Ishikawa (cell line): Measurements from ENCODE around the gene PLD2.

Experiments used
- CEBPB ChIP-seq: IDR thresholded peaks from 2 replicates; pipeline ENCODE4 v1.6.1; 2012
- CREB1 ChIP-seq: IDR thresholded peaks from 2 replicates; pipeline ENCODE4 v1.6.1; 2012; ENCODE audit warnings: low read depth
- EGR1 ChIP-seq: IDR thresholded peaks from 2 replicates; pipeline ENCODE4 v1.6.1; 2012
- EP300 ChIP-seq: IDR thresholded peaks from 2 replicates; pipeline ENCODE4 v1.6.1; 2012; ENCODE audit warnings: borderline replicate concordance
- FOXM1 ChIP-seq: IDR thresholded peaks from 2 replicates; pipeline ENCODE4 v1.6.1; 2012; ENCODE audit warnings: low read depth, borderline replicate concordance
- MAX ChIP-seq: IDR thresholded peaks from 2 replicates; pipeline ENCODE4 v1.6.1; 2012
- NFIC ChIP-seq: IDR thresholded peaks from 2 replicates; pipeline ENCODE4 v1.6.1; 2012
- RAD21 ChIP-seq: IDR thresholded peaks from 2 replicates; pipeline ENCODE4 v1.6.1; 2012; ENCODE audit warnings: low read depth
- REST ChIP-seq: IDR thresholded peaks from 2 replicates; pipeline ENCODE4 v1.6.1; 2012; ENCODE audit warnings: low read depth, mild to moderate bottlenecking
- TAF1 ChIP-seq: IDR thresholded peaks from 2 replicates; pipeline ENCODE4 v1.6.1; 2012; ENCODE audit warnings: low read depth, mild to moderate bottlenecking
- TCF12 ChIP-seq: IDR thresholded peaks from 2 replicates; pipeline ENCODE4 v1.6.1; 2012; ENCODE audit warnings: low read depth
- TEAD4 ChIP-seq: IDR thresholded peaks from 2 replicates; pipeline ENCODE4 v1.6.1; 2012
- USF1 ChIP-seq: IDR thresholded peaks from 2 replicates; pipeline ENCODE4 v1.6.1; 2012
- YY1 ChIP-seq: IDR thresholded peaks from 2 replicates; pipeline ENCODE4 v1.6.1; 2012; ENCODE audit warnings: low read depth
- ZBTB7A ChIP-seq: IDR thresholded peaks from 2 replicates; pipeline ENCODE4 v1.6.1; 2012; ENCODE audit warnings: low read depth

Gene PLD2

GRCh38 chr17:4785311-4786105 lies 21.4 kb upstream of the PLD2 start:
- TF ChIP-seq TEAD4 (no peak), CEBPB (no peak)

- TF ChIP-seq RAD21 (no peak), YY1 (no peak), MAX (no peak), NFIC (no peak), TEAD4 (no peak), FOXM1 (no peak), USF1 (no peak), REST (no peak), EP300 (no peak), CREB1 (no peak), CEBPB (no peak), TCF12 (no peak), ZBTB7A (no peak), TAF1 (no peak), EGR1 (no peak)
Observed at GRCh38 chr17:4786106-4786511, 20.8 kb upstream of the PLD2 start, which contains the start of gene VMO1. TSS of gene VMO1 (minus strand) at chr17:4786364. CDS start at chr17:4786352, 12 bp downstream.

- TF ChIP-seq USF1 (no peak), CEBPB (no peak), EP300 (no peak), TCF12 (no peak), MAX (no peak), EGR1 (no peak), ZBTB7A (no peak), TAF1 (no peak), FOXM1 (no peak), YY1 (no peak), NFIC (no peak), RAD21 (no peak), TEAD4 (no peak), CREB1 (no peak), REST (no peak)
Observed at GRCh38 chr17:4786516-4786915, 20.4 kb upstream of the PLD2 start.

- no peak for TF ChIP-seq EGR1
- TF ChIP-seq TCF12: no peak
Observed at GRCh38 chr17:4788159-4788806, 18.7 kb upstream of the PLD2 start.

GRCh38 chr17:4788807-4789700 lies 17.9 kb upstream of the PLD2 start, which contains the start of gene GLTPD2:
TSS of gene GLTPD2 (plus strand) at chr17:4788964. CDS start at chr17:4789012, 48 bp downstream.
- no peak for TF ChIP-seq ZBTB7A
- TF ChIP-seq TEAD4: no peak
- TF ChIP-seq USF1: no peak
- TF ChIP-seq YY1: no peak
